H1 (cell line): ENCODE data around the gene PLLP. TPM values are rescaled to one million over a fixed set of nuclear protein-coding genes. Genes with fewer than 3 reads are reported as not detected.

Experiments used
- CTCF ChIA-PET: fragments of 300-600 bp; sonication (Branson Sonifier 250); formaldehyde crosslinking; loops from one replicate; lab custom pipeline; 2021; ENCODE audit not compliant: partially characterized antibody; lab: Charles Lee
- POLR2A ChIA-PET: fragments of 300-600 bp; sonication (Branson Sonifier 250); formaldehyde crosslinking; loops from one replicate; lab custom pipeline; 2021; ENCODE audit warnings: inconsistent platforms; ENCODE audit not compliant: partially characterized antibody; lab: Charles Lee
- DNase-seq, 2 experiments: peaks; one replicate each; pipeline versions ENCODE4 v3.0.0 to v3.0.0-alpha.2; 2010 to 2022; ENCODE audit warnings: low spot score in 2 of 2, low read depth in 1 of 2, mixed read lengths in 1 of 2
- FAIRE-seq: peaks from 2 replicates; lab custom pipeline; 2011; peaks lifted over from hg19 to GRCh38; lab: Jason Lieb, UNC
- H2AFZ ChIP-seq: 2 replicates; pipeline ENCODE4 v1.8.1; 2012; ENCODE audit warnings: low read length, inconsistent platforms
- H2AK5ac ChIP-seq: 2 replicates; pipeline ENCODE4 v1.6.1; 2013; ENCODE audit warnings: low read depth, low read length
- H2BK120ac ChIP-seq: replicated peaks from 2 replicates; pipeline ENCODE3; 2013; ENCODE audit warnings: low read depth, low read length, inconsistent platforms
- H2BK12ac ChIP-seq: 2 replicates; pipeline ENCODE4 v1.6.1; 2013; ENCODE audit warnings: low read depth, low read length
- H2BK15ac ChIP-seq: 2 replicates; pipeline ENCODE4 v1.6.1; 2013; ENCODE audit warnings: low read length
- H2BK20ac ChIP-seq: 2 replicates; pipeline ENCODE4 v1.6.1; 2013; ENCODE audit warnings: low read length
- H2BK5ac ChIP-seq: 2 replicates; pipeline ENCODE4 v1.6.1; 2013; ENCODE audit warnings: low read depth, low read length
- H3K14ac ChIP-seq: 2 replicates; pipeline ENCODE4 v1.6.1; 2013; ENCODE audit warnings: inconsistent platforms; ENCODE audit not compliant: insufficient read length
- H3K18ac ChIP-seq: 2 replicates; pipeline ENCODE4 v1.6.1; 2013; ENCODE audit warnings: low read length; ENCODE audit errors: extremely low read depth
- H3K23ac ChIP-seq: 2 replicates; pipeline ENCODE4 v1.6.1; 2013; ENCODE audit warnings: inconsistent platforms; ENCODE audit not compliant: insufficient read length
- H3K23me2 ChIP-seq: 2 replicates; pipeline ENCODE4 v1.6.1; 2013; ENCODE audit warnings: low read depth, low read length
- H3K27ac ChIP-seq: 2 replicates; pipeline ENCODE4 v1.6.1; 2011; ENCODE audit warnings: low read depth, low read length, inconsistent platforms
- H3K27me3 ChIP-seq, 4 experiments: replicated peaks in 1 of 4; 1 replicate in 1 of 4; 2 replicates in 3 of 4; pipeline versions ENCODE4 v1.6.1 to v1.8.1; 2011 to 2013; ENCODE audit warnings: low read length in 3 of 4, mild to moderate bottlenecking in 3 of 4, inconsistent platforms in 2 of 4, mixed read lengths in 2 of 4, moderate library complexity in 1 of 4; ENCODE audit not compliant: control insufficient read depth in 3 of 4, insufficient read depth in 3 of 4; ENCODE audit errors: extremely low read depth in 1 of 4
- H3K36me3 ChIP-seq, 4 experiments: 2 replicates each; pipeline versions ENCODE4 v1.6.1 to v1.8.1; 2011 to 2013; ENCODE audit warnings: mild to moderate bottlenecking in 4 of 4, low read length in 3 of 4, moderate library complexity in 2 of 4, control low read depth in 1 of 4, inconsistent platforms in 1 of 4; ENCODE audit not compliant: insufficient read depth in 4 of 4, control insufficient read depth in 2 of 4
- H3K4ac ChIP-seq: replicated peaks from 2 replicates; pipeline ENCODE3; 2013; ENCODE audit warnings: low read length, low read depth, mixed read lengths, inconsistent platforms; ENCODE audit not compliant: insufficient read length
- H3K4me1 ChIP-seq, 4 experiments: replicated peaks in 1 of 4; 1 replicate in 1 of 4; 2 replicates in 3 of 4; pipeline versions ENCODE4 v1.6.1 to v1.8.1; 2011 to 2013; ENCODE audit warnings: low read length in 3 of 4, inconsistent platforms in 2 of 4, mixed read lengths in 1 of 4; ENCODE audit not compliant: insufficient read depth in 4 of 4, control insufficient read depth in 3 of 4
- H3K4me2 ChIP-seq, 2 experiments: 2 replicates each; pipeline versions ENCODE4 v1.6.1 to v1.8.1; 2011 to 2013; ENCODE audit warnings: low read depth in 2 of 2, low read length in 2 of 2, control low read depth in 1 of 2, inconsistent platforms in 1 of 2, mild to moderate bottlenecking in 1 of 2; ENCODE audit not compliant: insufficient read depth in 1 of 2
- H3K4me3 ChIP-seq, 4 experiments: fragments of 200-600, 300-600 bp in 1 of 4; sonication (generic), shearing (Covaris generic), sonication (Bioruptor Twin) in 1 of 4; 2 replicates each; pipeline versions ENCODE4 v1.5.1 to v1.8.1; 2011 to 2016; ENCODE audit warnings: low read length in 4 of 4, low read depth in 3 of 4, control low read depth in 2 of 4, inconsistent platforms in 2 of 4, mild to moderate bottlenecking in 2 of 4, mixed read lengths in 1 of 4, moderate library complexity in 1 of 4; ENCODE audit not compliant: insufficient read depth in 2 of 4; ENCODE audit errors: extremely low read depth in 1 of 4
- H3K56ac ChIP-seq: replicated peaks from 2 replicates; pipeline ENCODE3; 2013; ENCODE audit warnings: low read depth, mild to moderate bottlenecking, mixed read lengths, low read length, inconsistent platforms; ENCODE audit not compliant: insufficient read length
- H3K79me1 ChIP-seq: 2 replicates; pipeline ENCODE4 v1.6.1; 2013; ENCODE audit warnings: low read depth, low read length, control low read depth
- H3K79me2 ChIP-seq, 2 experiments: 2 replicates each; pipeline versions ENCODE4 v1.6.1 to v1.8.1; 2012 to 2013; ENCODE audit warnings: low read length in 2 of 2, mild to moderate bottlenecking in 2 of 2, inconsistent platforms in 1 of 2; ENCODE audit not compliant: insufficient read depth in 2 of 2, control insufficient read depth in 1 of 2
- H3K9ac ChIP-seq, 4 experiments: replicated peaks in 1 of 4; 1 replicate in 1 of 4; 2 replicates in 3 of 4; pipeline versions ENCODE4 v1.6.1 to v1.8.1; 2011 to 2013; ENCODE audit warnings: low read depth in 3 of 4, low read length in 3 of 4, control low read depth in 2 of 4, mild to moderate bottlenecking in 2 of 4, moderate library complexity in 2 of 4, inconsistent platforms in 1 of 4; ENCODE audit errors: extremely low read depth in 1 of 4
- H3K9me3 ChIP-seq, 2 experiments: 2 replicates each; pipeline versions ENCODE4 v1.6.1 to v1.8.1; 2012 to 2013; ENCODE audit warnings: mild to moderate bottlenecking in 2 of 2, moderate library complexity in 2 of 2, control low read depth in 1 of 2, inconsistent platforms in 1 of 2, low read depth in 1 of 2, low read length in 1 of 2, mixed read lengths in 1 of 2; ENCODE audit not compliant: insufficient read depth in 2 of 2
- H4K20me1 ChIP-seq, 2 experiments: replicated peaks in 1 of 2; 2 replicates each; pipeline versions ENCODE3 to v1.8.1; 2011 to 2013; ENCODE audit warnings: inconsistent platforms in 2 of 2, low read length in 2 of 2, mild to moderate bottlenecking in 1 of 2; ENCODE audit not compliant: insufficient read depth in 2 of 2, control insufficient read depth in 1 of 2
- H4K5ac ChIP-seq: 2 replicates; pipeline ENCODE4 v1.6.1; 2013; ENCODE audit warnings: low read length, low read depth, mixed read lengths, inconsistent platforms; ENCODE audit not compliant: insufficient read length
- H4K8ac ChIP-seq: 2 replicates; pipeline ENCODE4 v1.8.0; 2013; ENCODE audit warnings: mild to moderate bottlenecking, moderate library complexity, low read length, inconsistent platforms; ENCODE audit not compliant: insufficient read depth; ENCODE audit errors: extremely low read depth
- H4K91ac ChIP-seq: replicated peaks from 2 replicates; pipeline ENCODE3; 2013; ENCODE audit warnings: low read length, mixed read lengths, inconsistent platforms; ENCODE audit not compliant: insufficient read length
- ASH2L ChIP-seq: fragments of 200-600, 300-600 bp; sonication (generic); IDR thresholded peaks from one replicate; pipeline ENCODE4 v1.7.1; 2017; ENCODE audit warnings: low read length
- HDAC6 ChIP-seq: IDR thresholded peaks from one replicate; pipeline ENCODE4 v1.7.1; 2012; ENCODE audit warnings: low read depth, mild to moderate bottlenecking, inconsistent platforms, low read length, moderate library complexity
- PHF8 ChIP-seq: fragments of 200-600 bp; sonication (generic); conservative IDR thresholded peaks from 2 replicates; pipeline ENCODE4 v1.7.1; 2012; ENCODE audit warnings: low read depth, mild to moderate bottlenecking, inconsistent platforms, low read length, moderate library complexity
- WGBS, 2 experiments: shearing (Covaris generic) in 1 of 2; methylation state at CpG; one replicate each; pipeline versions ENCODE4 v1.1.6 to v1.1.7; 2013 to 2015; ENCODE audit warnings: low lambda C conversion rate in 2 of 2, mixed read lengths in 2 of 2, inconsistent platforms in 1 of 2, low coverage in 1 of 2, missing lambda C conversion rate in 1 of 2; ENCODE audit not compliant: insufficient replicate concordance in 2 of 2, insufficient coverage in 1 of 2, insufficient read length in 1 of 2; ENCODE audit errors: extremely low coverage in 1 of 2, missing lambda C conversion rate in 1 of 2; 5-methylcytosine and 5-hydroxymethylcytosine counted together
- polyA plus RNA-seq, 7 experiments: library from polyadenylated mRNA; depleted of rRNA in 3 of 7; stranded (reverse) in 5 of 7; unstranded in 2 of 7; fragments of >200 nt in 5 of 7; fragments of 200-250 nt in 2 of 7; gene quantifications; 1 replicate in 5 of 7; 2 replicates in 1 of 7; 4 replicates in 1 of 7; pipeline versions ENCODE4 v1.2.1 to v1.2.3, GENCODE V29; 2011 to 2013; ENCODE audit warnings: missing spikeins in 2 of 7, mixed read lengths in 2 of 7
- total RNA-seq: library from RNA; stranded (reverse); fragmentation: NEBNext Ultra II Directional; extraction: Animal tissue kit (Norgen Biotek cat#: 25700); gene quantifications from 2 replicates; pipeline ENCODE4 v1.2.1, GENCODE V29; 2021

PLLP gene
- total and polyA plus RNA-seq, 2 of the 8 experiments (the other 6 are each of a cell fraction or from before 2014, with no cell fraction given), result 2.9 to 10.6 TPM

GRCh38 chr16:57223057-57223456 is 61.4 kb downstream of the PLLP start:
- no peak overlapping the region for H2BK5ac ChIP-seq
- H4K20me1 ChIP-seq, result no peaks in the 10 kb centered on the region
- H3K36me3 ChIP-seq, result peaks cover 5 to 40% (median 25%) of the 10 kb centered on the region in 4 experiments
- DNase-seq, result no peak
- 100% methylated on average over 1 of the region's 1 CpG; no CpG with 5 or more reads in 1 of the 2 experiments for WGBS, 2 experiments
- no peak overlapping the region for H2AFZ ChIP-seq
- H2BK15ac ChIP-seq, result no peak overlapping the region
- H3K79me1 ChIP-seq, result no peaks in the 10 kb centered on the region
- H3K18ac ChIP-seq, result no peak overlapping the region
- no peak overlapping the region for H4K91ac ChIP-seq
- H3K4me3 ChIP-seq, result no peak overlapping the region
- H3K4me2 ChIP-seq, result no peak overlapping the region
- H4K5ac ChIP-seq, result no peak overlapping the region
- no peak overlapping the region for H2BK12ac ChIP-seq
- H3K56ac ChIP-seq, result no peak overlapping the region
- H3K79me2 ChIP-seq, result no peaks in the 10 kb centered on the region
- H2AK5ac ChIP-seq, result no peak overlapping the region
- no peak overlapping the region for H3K23ac ChIP-seq
- H3K4me1 ChIP-seq, result no peaks in the 10 kb centered on the region
- TF ChIP-seq ASH2L, result no peak
- TF ChIP-seq PHF8, result no peak
- TF ChIP-seq HDAC6, result no peak
- H3K14ac ChIP-seq, result no peak overlapping the region
- no peak overlapping the region for H3K27ac ChIP-seq
- H2BK20ac ChIP-seq, result no peak overlapping the region
- H4K8ac ChIP-seq, result no peak overlapping the region
- H3K9ac ChIP-seq, result no peak overlapping the region
- H3K4ac ChIP-seq, result no peak overlapping the region
- ChIA-PET CTCF (interaction anchor here (1.1 to 1.3 kb wide), 2 partner anchors 13 kb away, joined by 3 read pairs; no protein-coding TSS in a partner anchor), POLR2A (no interaction called here)
- no peaks in the 10 kb centered on the region for H3K27me3 ChIP-seq
- no peak for FAIRE-seq
- no peaks in the 10 kb centered on the region for H3K9me3 ChIP-seq
- no peaks in the 10 kb centered on the region for H3K23me2 ChIP-seq
- no peak overlapping the region for H2BK120ac ChIP-seq
